PC-3 (cell line): ENCODE results near the gene ESYT2. TPM values are rescaled to one million over a fixed set of nuclear protein-coding genes. Genes with fewer than 3 reads are reported as not detected.

Experiments used
- ATAC-seq: fragments of 200-7000 bp; cut with Tn5 transposase; 2 replicates; pipeline ENCODE4 v1.9.1; 2020; ENCODE audit warnings: mild to moderate bottlenecking, moderate library complexity
- BruUV-seq: library from RNA; stranded (reverse); fragments of 400-500 nt; replicated peaks from 2 replicates; lab custom pipeline; 2021; lab: Mats Ljungman, UMichigan
- CTCF ChIA-PET: fragments of 300-600 bp; sonication (Branson Sonifier 250); formaldehyde crosslinking; loops from one replicate; lab custom pipeline; 2022; ENCODE audit warnings: antibody characterized with exemption; lab: Charles Lee
- POLR2A ChIA-PET: fragments of 300-600 bp; sonication (Branson Sonifier 250); formaldehyde crosslinking; loops from one replicate; lab custom pipeline; 2022; ENCODE audit warnings: antibody characterized with exemption; ENCODE audit not compliant: unreplicated experiment; lab: Charles Lee
- DNase-seq: peaks from one replicate; pipeline ENCODE4 v3.0.0-alpha.2; 2015
- H2AFZ ChIP-seq: fragments of 300-600 bp; sonication (generic); 2 replicates; pipeline ENCODE4 v1.6.0; 2016; ENCODE audit warnings: antibody characterized with exemption, low read length
- H3F3A ChIP-seq: fragments of 300-600 bp; sonication (generic); one replicate; pipeline ENCODE4 v1.6.0; 2017; ENCODE audit warnings: antibody characterized with exemption, low read length, control low read depth, mild to moderate bottlenecking; ENCODE audit not compliant: unreplicated experiment
- H3K27ac ChIP-seq: fragments of 300-600 bp; sonication (generic); 2 replicates; pipeline ENCODE4 v1.5.1; 2016; ENCODE audit warnings: mild to moderate bottlenecking, low read length
- H3K27me3 ChIP-seq: fragments of 300-600 bp; sonication (generic); 2 replicates; pipeline ENCODE4 v1.6.1; 2016; ENCODE audit warnings: low read length, mixed read lengths
- H3K36me3 ChIP-seq: fragments of 300-600 bp; sonication (generic); 2 replicates; pipeline ENCODE4 v1.6.1; 2016; ENCODE audit warnings: low read depth, mixed run types, low read length, mixed read lengths
- H3K4me1 ChIP-seq: fragments of 300-600 bp; sonication (generic); 2 replicates; pipeline ENCODE4 v1.5.1; 2016; ENCODE audit warnings: low read length; ENCODE audit not compliant: insufficient read depth
- H3K4me2 ChIP-seq: fragments of 300-600 bp; sonication (generic); 2 replicates; pipeline ENCODE4 v1.6.0; 2016; ENCODE audit warnings: low read length
- H3K4me3 ChIP-seq: fragments of 300-600 bp; sonication (generic); 2 replicates; pipeline ENCODE4 v1.5.1; 2016; ENCODE audit warnings: mild to moderate bottlenecking, low read length, mixed read lengths
- H3K79me2 ChIP-seq: fragments of 300-600 bp; sonication (generic); 2 replicates; pipeline ENCODE4 v1.6.1; 2017; ENCODE audit warnings: low read length, mixed read lengths
- H3K9ac ChIP-seq: fragments of 300-600 bp; sonication (generic); 2 replicates; pipeline ENCODE4 v1.6.0; 2016; ENCODE audit warnings: mild to moderate bottlenecking, low read length
- H3K9me2 ChIP-seq: fragments of 300-600 bp; sonication (generic); replicated peaks from 2 replicates; pipeline ENCODE4 v1.6.1; 2016; ENCODE audit warnings: mixed run types, low read length, mixed read lengths
- H3K9me3 ChIP-seq: fragments of 300-600 bp; sonication (generic); 2 replicates; pipeline ENCODE4 v1.6.1; 2016; ENCODE audit warnings: low read length, mixed read lengths
- H4K20me1 ChIP-seq: fragments of 300-600 bp; sonication (generic); 2 replicates; pipeline ENCODE4 v1.6.1; 2016; ENCODE audit warnings: low read length, mixed read lengths
- EZH2 ChIP-seq: fragments of 300-600 bp; sonication (generic); IDR thresholded peaks from one replicate; pipeline ENCODE4 v1.6.1; 2017; ENCODE audit warnings: antibody characterized with exemption, mild to moderate bottlenecking, low read length; ENCODE audit not compliant: unreplicated experiment
- EZH2phosphoT487 ChIP-seq: fragments of 300-600 bp; sonication (generic); IDR thresholded peaks from 2 replicates; pipeline ENCODE4 v1.6.1; 2018; ENCODE audit warnings: mild to moderate bottlenecking, antibody characterized with exemption, low read length, borderline replicate concordance
- intact Hi-C: fragments of 100-400 bp; cut with micrococcal nuclease; formaldehyde crosslinking; loops from 2 replicates; pipeline ENCODE4 v1.9.0; 2023
- total RNA-seq: library from RNA; depleted of rRNA; stranded (reverse); fragments of >200 nt; gene quantifications from 2 replicates; pipeline ENCODE4 v1.2.3, GENCODE V29; 2014
- TF ChIP-seq, protein P1 (sequence below): fragments of 300-600 bp; sonication (generic); conservative IDR thresholded peaks from 2 replicates; pipeline ENCODE4 v1.5.1; 2017; ENCODE audit warnings: antibody characterized with exemption, low read depth, mild to moderate bottlenecking, low read length

The ESYT2 gene
- total RNA-seq, 1 experiment from 2014 or later = 76.1 TPM

- POLR2A ChIA-PET = no interaction called here
- peaks cover 30% of the 10 kb centered on the region for H3K4me1 ChIP-seq
Observed at GRCh38 chr7:158825628-158826289, 3.5 kb downstream of the ESYT2 start.

DNA sequence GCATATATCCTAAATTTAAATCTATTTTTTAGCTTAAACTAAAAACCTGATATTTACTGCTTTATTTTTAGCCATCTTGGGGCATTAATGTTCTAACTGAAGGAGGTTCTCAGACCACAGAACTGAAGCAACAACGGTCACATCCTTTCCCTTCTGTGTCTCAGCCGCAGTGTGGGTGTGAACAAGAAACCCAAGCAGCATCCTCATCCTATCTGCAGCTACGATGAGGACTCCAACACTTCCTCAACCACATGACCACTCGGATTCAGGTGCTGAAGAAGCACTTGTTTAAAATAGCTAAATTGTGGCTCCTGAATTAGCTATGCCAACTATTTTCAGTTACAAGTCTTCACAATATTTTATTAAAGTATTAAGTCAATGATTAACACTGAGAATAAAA lies 5.3 kb downstream of the ESYT2 start:
- Histone ChIP-seq H3K9me3 (no peaks in the 10 kb centered on the region), H3K4me1 (peaks cover 41% of the 10 kb centered on the region), H3K27me3 (no peaks in the 10 kb centered on the region), H3K79me2 (peaks cover 96% of the 10 kb centered on the region), H3K9me2 (no peaks in the 10 kb centered on the region), H3K36me3 (no peaks in the 10 kb centered on the region), H3K9ac (no peak overlapping the region), H4K20me1 (peaks cover 15% of the 10 kb centered on the region), H3K4me3 (no peak overlapping the region), H2AFZ (no peak overlapping the region), H3F3A (peaks cover 15% of the 10 kb centered on the region), H3K27ac (no peak overlapping the region), H3K4me2 (no peak overlapping the region)
- TF ChIP-seq EZH2 (no peak), EZH2phosphoT487 (no peak)
- TF ChIP-seq, protein P1, sequence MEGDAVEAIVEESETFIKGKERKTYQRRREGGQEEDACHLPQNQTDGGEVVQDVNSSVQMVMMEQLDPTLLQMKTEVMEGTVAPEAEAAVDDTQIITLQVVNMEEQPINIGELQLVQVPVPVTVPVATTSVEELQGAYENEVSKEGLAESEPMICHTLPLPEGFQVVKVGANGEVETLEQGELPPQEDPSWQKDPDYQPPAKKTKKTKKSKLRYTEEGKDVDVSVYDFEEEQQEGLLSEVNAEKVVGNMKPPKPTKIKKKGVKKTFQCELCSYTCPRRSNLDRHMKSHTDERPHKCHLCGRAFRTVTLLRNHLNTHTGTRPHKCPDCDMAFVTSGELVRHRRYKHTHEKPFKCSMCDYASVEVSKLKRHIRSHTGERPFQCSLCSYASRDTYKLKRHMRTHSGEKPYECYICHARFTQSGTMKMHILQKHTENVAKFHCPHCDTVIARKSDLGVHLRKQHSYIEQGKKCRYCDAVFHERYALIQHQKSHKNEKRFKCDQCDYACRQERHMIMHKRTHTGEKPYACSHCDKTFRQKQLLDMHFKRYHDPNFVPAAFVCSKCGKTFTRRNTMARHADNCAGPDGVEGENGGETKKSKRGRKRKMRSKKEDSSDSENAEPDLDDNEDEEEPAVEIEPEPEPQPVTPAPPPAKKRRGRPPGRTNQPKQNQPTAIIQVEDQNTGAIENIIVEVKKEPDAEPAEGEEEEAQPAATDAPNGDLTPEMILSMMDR = no peak
- DNase-seq (no peak), ATAC-seq (no peak)
- BruUV-seq = no TSS peak
- POLR2A ChIA-PET = no interaction called here
- CTCF ChIA-PET = no interaction called here
- intact Hi-C loops = no loop called here

More at GRCh38 chr7:158825628-158826289, 3.5 kb downstream of the ESYT2 start:
- Histone ChIP-seq H3F3A (peaks cover 14% of the 10 kb centered on the region), H3K79me2 (peaks cover 79% of the 10 kb centered on the region), H3K27me3 (no peaks in the 10 kb centered on the region), H3K4me3 (no peak overlapping the region), H3K9me3 (no peaks in the 10 kb centered on the region), H3K4me2 (no peak overlapping the region), H3K36me3 (no peaks in the 10 kb centered on the region), H3K9me2 (no peaks in the 10 kb centered on the region), H3K27ac (no peak overlapping the region), H3K9ac (no peak overlapping the region), H2AFZ (no peak overlapping the region), H4K20me1 (peaks cover 15% of the 10 kb centered on the region)
- intact Hi-C loops = no loop called here
- BruUV-seq = no TSS peak
- DNase-seq = no peak
- ATAC-seq = no peak
- CTCF ChIA-PET = no interaction called here
- TF ChIP-seq, protein P1 = no peak
- TF ChIP-seq EZH2phosphoT487 = no peak
